Superior temporal gyrus (tissue), 1 donor: ENCODE data around the gene GLG1.
"Not testable (repeated sequence)": the region's sequence is repeated elsewhere in the genome, so short reads cannot be mapped to it uniquely, and the experiment has no call there.

ENCODE experiments used
- DNase-seq: peaks from one replicate; pipeline ENCODE4 v3.0.0-alpha.2; 2016; ENCODE audit errors: extremely low spot score

The GLG1 gene

GRCh38 chr16:74575175-74575806 is 31.6 kb downstream of the GLG1 start:
- DNase-seq = no peak

GRCh38 chr16:74574146-74574545 is 32.8 kb downstream of the GLG1 start:
- DNase-seq = no peak

- DNase-seq = no peak
Measured at GRCh38 chr16:74573622-74574021, 33.3 kb downstream of the GLG1 start.

GRCh38 chr16:74570412-74571301 is 36.3 kb downstream of the GLG1 start:
- DNase-seq = no peak

- DNase-seq = no peak
Measured at GRCh38 chr16:74568961-74569631, 37.8 kb downstream of the GLG1 start.

GRCh38 chr16:74567901-74568300 is 39.0 kb downstream of the GLG1 start:
- no peak for DNase-seq

GRCh38 chr16:74565378-74565777 is 41.5 kb downstream of the GLG1 start:
- no peak for DNase-seq

- DNase-seq = no peak
Measured at GRCh38 chr16:74564451-74564984, 42.4 kb downstream of the GLG1 start.

GRCh38 chr16:74563828-74564263 is 43.1 kb downstream of the GLG1 start:
- DNase-seq = no peak

- DNase-seq = no peak
Measured at GRCh38 chr16:74562117-74562516, 44.8 kb downstream of the GLG1 start.

- no peak for DNase-seq
Measured at GRCh38 chr16:74561626-74562025, 45.3 kb downstream of the GLG1 start.

GRCh38 chr16:74560912-74561311 is 46.0 kb downstream of the GLG1 start:
- no peak for DNase-seq

- no peak for DNase-seq
Measured at GRCh38 chr16:74558873-74559272, 48.0 kb downstream of the GLG1 start.

- DNase-seq = no peak
Measured at GRCh38 chr16:74557275-74557674, 49.6 kb downstream of the GLG1 start.

- DNase-seq = no peak
Measured at GRCh38 chr16:74556375-74556922, 50.5 kb downstream of the GLG1 start.

GRCh38 chr16:74552357-74552756 is 54.6 kb downstream of the GLG1 start:
- not testable (repeated sequence) for DNase-seq

- DNase-seq = not testable (repeated sequence)
Measured at GRCh38 chr16:74550227-74551019, 56.5 kb downstream of the GLG1 start.

- DNase-seq = not testable (repeated sequence)
Measured at GRCh38 chr16:74546112-74546511, 60.8 kb downstream of the GLG1 start.

- DNase-seq = not testable (repeated sequence)
Measured at GRCh38 chr16:74542911-74543578, 63.9 kb downstream of the GLG1 start.

GRCh38 chr16:74540663-74541062 is 66.3 kb downstream of the GLG1 start:
- DNase-seq = not testable (repeated sequence)
